Left lobe of liver (tissue), 2 donors: ENCODE measurements around the gene MACROD2. TPM values are rescaled to one million over a fixed set of nuclear protein-coding genes. Genes with fewer than 3 reads are reported as not detected.
A peak's percentile ranks its signal among the peaks of the same experiment; 100 is the strongest.
"Not testable (repeated sequence)": the region's sequence is repeated elsewhere in the genome, so short reads cannot be mapped to it uniquely, and the experiment has no call there.

ENCODE experiments used
- ATAC-seq: fragments of 200-7000 bp; cut with Tn5 transposase; one replicate; pipeline ENCODE4 v1.9.1; 2020; ENCODE audit warnings: mild to moderate bottlenecking, moderate library complexity
- DNase-seq: peaks from one replicate; pipeline ENCODE4 v3.0.0-alpha.2; 2020; ENCODE audit warnings: low spot score
- total RNA-seq: library from RNA; stranded (reverse); gene quantifications from one replicate; pipeline ENCODE4 v1.2.1, GENCODE V29; 2021
- donor health status: DM: no; HTN: no; CAD: no; lungs with moderate emphysema.
- donor health status: DM: no; HTN: yes; CAD: no.

The MACROD2 gene
- total RNA-seq, 1 donor from 2014 or later, result 3.7 TPM

DNA sequence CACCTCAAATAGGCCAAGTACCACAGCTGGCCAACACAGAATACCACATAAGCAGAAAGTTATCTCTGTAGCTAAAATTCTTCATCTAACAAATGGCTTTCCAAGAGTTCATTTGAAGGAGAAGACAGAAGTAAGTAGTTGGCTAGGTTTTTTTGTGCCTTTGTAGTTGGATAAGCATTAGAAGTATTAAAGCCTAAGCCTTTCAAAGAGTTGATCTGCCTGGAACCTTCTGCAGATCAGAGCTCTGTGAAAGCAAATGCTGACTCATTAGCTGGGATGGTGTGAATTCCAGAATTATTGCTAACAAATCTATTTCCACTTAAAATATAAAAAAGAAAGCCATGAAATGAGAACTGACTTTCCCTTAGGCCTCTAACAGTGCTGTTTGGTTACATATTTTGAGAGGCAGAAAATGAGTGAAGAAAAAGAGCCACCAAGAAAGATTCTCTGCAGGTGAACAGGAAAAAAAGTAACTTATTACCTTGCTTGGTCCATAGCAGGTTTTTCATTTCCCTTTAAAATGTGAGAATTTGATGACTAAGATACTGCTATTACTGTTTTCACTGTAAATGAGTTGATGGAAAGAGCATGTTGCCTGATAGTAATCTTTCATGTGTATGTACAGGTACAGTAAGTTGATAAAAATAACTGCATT, 1105.3 kb downstream of the MACROD2 start:
- DNase-seq, result no peak
- no peak for ATAC-seq

DNA sequence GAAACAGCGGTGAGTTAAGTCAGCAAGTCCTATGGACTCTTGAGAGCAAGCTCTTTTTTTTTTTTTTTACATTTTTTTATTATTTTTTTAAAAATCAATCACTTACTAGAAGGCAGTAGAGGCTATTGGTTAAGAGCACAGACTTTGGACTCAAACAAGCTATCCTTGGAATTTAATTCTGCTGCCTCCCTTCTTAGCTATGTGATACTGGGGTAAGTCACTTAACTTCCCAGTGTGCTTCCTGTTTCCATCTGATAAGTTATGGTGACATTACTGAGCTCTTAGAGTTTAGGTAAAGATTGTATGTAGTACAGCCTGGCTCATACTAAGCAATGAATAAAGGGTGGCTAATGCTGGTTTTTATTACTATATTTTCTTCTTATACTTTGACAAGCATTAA, 1112.6 kb downstream of the MACROD2 start:
- ATAC-seq (no peak), DNase-seq (no peak)

DNA sequence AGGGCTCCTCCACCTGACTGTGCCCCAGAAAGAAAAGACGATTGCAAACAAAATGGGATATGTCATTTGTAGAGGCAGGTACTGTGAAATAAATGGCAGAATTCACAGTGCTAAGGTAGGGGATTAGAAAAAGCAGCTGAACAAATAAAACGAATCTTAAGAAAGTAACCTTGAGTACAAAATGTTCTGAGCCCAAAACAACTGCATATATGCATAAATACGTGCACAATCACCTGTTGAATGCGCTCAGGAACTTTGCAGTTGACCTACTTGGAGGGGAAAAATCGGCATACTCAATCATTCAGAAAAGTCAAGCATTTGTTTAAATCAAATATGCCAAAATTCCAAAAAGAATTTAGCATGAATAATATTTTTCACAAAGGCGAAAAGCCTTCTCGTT, 1114.2 kb downstream of the MACROD2 start:
- ATAC-seq, result no peak
- DNase-seq, result no peak

DNA sequence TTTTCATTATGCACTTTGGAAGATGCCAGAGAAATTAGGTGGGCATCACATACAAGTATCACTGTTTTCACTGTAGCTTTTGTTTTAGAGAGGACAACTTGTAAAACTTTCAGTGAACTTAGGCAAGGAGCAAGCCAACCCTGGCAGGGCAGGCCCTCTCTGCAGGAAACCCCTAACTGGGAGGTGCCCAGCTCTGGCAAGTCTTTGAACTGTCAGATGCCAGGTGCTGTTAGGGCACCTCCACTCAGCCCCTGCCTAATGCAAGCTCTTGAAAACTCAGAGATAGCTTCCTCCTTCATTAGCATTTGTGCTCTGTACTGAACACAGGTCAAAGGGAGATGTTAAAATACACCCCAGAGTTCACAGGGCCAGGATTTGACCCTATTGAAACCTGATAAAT, 1116.3 kb downstream of the MACROD2 start:
- ATAC-seq (no peak), DNase-seq (no peak)

GRCh38 chr20:15113144-15113773, 1117.9 kb downstream of the MACROD2 start:
- ATAC-seq, result no peak
- DNase-seq, result no peak

DNA sequence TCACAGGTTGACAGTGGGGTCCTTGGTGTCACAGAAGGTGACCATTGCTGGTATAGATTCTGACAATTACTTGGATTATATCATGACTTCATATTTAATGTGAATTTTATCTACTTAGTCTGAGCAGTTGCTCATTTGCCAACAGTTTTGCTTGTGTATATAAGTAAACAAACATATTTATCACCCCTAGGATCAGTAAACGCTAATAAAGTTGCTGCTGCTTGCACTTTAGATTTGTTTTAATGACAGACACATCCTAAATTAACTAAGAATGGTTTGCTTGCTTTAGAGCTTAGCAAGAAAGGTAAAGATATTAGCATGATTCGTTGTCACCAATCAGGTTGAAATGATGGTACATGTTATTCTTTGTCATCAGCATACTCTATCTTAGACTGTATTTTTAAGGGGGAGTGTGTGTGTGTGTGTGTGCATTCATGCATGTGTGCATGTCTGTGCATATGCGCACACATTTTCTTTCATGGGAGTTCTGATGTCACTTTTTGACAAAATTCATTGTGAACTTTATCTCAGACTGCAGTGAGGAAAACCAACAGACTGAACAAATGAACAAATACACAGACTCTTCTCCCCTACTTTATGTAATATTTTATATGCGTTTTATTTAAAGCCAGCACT, 1124.7 kb downstream of the MACROD2 start:
- ATAC-seq (no peak), DNase-seq (no peak)

- no peak for DNase-seq
- ATAC-seq, result no peak
Observed at GRCh38 chr20:15122613-15123012, 1127.3 kb downstream of the MACROD2 start.

GRCh38 chr20:15131176-15131575, 1135.9 kb downstream of the MACROD2 start:
- no peak for DNase-seq
- ATAC-seq, result no peak

DNA sequence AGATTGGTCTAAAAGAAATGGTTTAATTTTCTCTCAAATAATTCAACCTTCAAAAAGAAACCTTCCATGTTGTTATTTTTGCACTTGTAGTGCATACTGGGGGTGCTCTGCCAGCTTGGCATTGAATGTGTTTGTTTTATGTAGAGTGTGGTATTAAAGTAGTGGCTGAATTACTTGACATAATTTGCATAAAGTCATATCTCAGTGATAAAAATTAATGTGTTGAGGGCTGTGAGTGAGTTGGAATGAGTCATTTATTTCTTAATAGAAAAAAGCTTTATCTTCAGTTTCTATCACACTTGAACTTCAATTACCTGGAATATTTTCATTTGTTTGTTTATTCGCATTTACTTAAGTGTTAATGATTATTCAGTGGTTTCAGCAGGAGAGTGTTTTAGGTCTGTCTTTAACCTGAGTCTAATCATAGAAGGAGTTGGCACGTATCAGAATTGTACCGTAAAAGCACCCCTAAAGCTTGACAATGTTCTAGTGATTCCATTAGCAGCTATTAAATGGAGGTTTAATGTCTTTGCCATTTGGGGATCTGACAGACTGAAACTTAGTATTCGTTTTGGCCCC, 1143.3 kb downstream of the MACROD2 start:
- ATAC-seq, result peak; percentile 54
- DNase-seq, result no peak

DNA sequence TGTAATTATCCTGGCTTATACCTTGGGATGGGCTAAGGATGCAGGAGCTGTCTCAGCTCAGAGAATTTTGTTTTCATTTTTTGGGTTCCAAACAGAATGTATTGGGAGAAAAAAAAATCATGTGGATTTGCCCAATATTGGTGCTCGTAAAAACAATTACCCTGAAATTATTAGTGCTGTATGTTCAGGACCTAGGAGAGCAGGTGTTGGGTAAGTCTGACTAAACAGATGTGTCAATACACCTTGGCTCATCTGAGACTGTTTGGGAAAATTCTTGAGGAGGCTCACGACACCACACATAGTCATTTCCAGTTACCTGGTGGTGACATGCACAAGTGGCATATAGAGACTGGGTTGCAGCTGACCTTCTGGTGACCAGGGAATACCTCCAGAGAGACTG, 1144.2 kb downstream of the MACROD2 start:
- no peak for DNase-seq
- ATAC-seq, result no peak

DNA sequence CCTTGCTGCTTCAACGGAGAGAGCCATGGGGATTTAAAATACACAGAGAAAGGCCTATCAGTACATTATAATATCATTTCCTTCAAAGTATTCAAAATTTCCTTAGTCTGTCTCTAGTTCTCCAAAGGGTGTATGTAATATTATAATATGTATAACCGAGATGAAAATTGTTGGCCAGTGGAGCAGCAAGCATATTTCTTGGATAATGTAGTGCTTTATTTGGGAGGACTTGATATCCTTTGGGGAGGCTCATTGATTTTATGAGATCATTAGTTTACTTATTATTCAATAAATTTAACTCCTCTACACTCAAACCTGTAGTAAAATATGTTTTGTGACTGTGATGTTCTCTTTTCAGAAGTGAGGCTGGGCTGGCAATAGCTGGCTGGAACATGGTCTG, 1145.0 kb downstream of the MACROD2 start:
- ATAC-seq (no peak), DNase-seq (no peak)

GRCh38 chr20:15140940-15141339, 1145.6 kb downstream of the MACROD2 start:
- not testable (repeated sequence) for DNase-seq, ATAC-seq

DNA sequence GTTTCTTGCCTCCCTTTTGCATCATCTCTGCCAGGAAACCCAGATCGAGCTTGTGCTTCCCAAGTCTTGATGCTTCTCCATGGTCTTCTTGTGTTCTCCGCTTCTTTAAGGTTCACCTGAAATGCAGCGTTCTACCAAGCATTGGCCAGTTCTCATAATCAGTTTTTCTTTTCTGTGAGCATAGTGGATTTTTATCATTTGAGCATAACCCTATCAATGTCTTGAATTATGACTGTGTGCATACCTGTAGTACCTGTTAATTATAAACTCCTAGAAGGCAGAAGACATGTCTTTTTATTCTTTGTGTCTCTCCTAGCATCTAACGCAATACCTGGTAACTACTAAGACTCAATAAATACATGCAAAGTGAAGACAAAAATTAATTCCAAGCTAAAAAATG, 1146.5 kb downstream of the MACROD2 start:
- ATAC-seq, result no peak
- no peak for DNase-seq

- no peak for ATAC-seq
- no peak for DNase-seq
Observed at GRCh38 chr20:15143478-15143877, 1148.2 kb downstream of the MACROD2 start.

GRCh38 chr20:15144916-15145315, 1149.6 kb downstream of the MACROD2 start:
- no peak for ATAC-seq
- no peak for DNase-seq

DNA sequence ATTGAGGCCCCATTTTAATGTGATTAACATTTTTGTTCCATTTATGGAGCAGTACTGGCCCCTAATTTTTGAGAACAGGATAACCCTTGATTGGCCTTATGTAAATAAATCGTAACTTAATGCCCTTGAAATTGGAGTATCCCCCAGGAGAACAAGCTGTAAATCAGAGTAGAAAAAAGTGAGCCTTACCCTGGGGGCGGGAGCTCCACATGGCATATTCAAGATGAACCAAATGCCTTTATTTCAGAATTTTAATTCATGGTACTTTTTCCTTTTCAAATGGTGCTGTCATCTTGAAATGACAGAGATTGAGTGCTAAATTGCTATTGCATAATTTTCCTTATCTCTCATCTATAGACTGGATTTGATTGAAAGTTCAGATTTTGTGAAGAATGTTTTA, 1151.6 kb downstream of the MACROD2 start:
- no peak for ATAC-seq
- DNase-seq, result no peak

- ATAC-seq, result no peak
Observed at GRCh38 chr20:15154070-15154469, 1158.8 kb downstream of the MACROD2 start.

DNA sequence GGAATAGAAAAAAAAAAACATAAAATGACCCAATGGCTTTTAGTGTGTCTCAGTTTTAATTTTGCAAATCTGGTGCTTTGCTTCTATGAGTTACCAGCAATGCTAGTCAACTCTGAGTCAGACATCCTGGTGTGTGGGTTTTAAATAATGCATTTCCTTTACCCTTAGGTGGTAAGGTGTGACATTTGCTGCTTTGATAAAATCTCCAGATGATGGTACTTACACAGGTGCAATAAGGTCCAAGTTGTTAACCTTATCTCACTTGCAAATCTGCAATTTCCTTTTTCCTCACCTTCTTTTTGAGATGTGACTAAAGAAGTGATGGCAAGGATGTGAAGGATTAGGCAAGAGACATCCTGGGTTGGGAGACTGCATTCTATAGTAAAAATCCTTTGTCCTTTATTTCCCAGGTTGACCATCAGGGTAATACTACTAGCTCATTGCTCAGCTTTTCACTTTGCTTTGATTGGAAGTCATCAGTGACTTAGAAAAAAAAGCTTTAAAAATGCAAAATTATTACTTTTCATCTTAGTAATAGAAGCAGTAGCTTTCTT, 1160.6 kb downstream of the MACROD2 start:
- ATAC-seq (no peak), DNase-seq (no peak)

More at GRCh38 chr20:15154070-15154469, 1158.8 kb downstream of the MACROD2 start:
- DNase-seq, result no peak

- peak; percentile 43 for ATAC-seq
Observed at GRCh38 chr20:15158533-15158932, 1163.2 kb downstream of the MACROD2 start.

GRCh38 chr20:15162079-15162647, 1166.8 kb downstream of the MACROD2 start:
- DNase-seq (no peak), ATAC-seq (peak; percentile 81)

More at GRCh38 chr20:15158533-15158932, 1163.2 kb downstream of the MACROD2 start:
- DNase-seq, result no peak

- DNase-seq (no peak), ATAC-seq (no peak)
Observed at GRCh38 chr20:15163632-15164031, 1168.3 kb downstream of the MACROD2 start.
